ENCODE results near the gene AHNAK. TPM values are rescaled to one million over a fixed set of nuclear protein-coding genes. Genes with fewer than 3 reads are reported as not detected.

Gene AHNAK
- total RNA-seq, 1 donor: 474 TPM

DNA sequence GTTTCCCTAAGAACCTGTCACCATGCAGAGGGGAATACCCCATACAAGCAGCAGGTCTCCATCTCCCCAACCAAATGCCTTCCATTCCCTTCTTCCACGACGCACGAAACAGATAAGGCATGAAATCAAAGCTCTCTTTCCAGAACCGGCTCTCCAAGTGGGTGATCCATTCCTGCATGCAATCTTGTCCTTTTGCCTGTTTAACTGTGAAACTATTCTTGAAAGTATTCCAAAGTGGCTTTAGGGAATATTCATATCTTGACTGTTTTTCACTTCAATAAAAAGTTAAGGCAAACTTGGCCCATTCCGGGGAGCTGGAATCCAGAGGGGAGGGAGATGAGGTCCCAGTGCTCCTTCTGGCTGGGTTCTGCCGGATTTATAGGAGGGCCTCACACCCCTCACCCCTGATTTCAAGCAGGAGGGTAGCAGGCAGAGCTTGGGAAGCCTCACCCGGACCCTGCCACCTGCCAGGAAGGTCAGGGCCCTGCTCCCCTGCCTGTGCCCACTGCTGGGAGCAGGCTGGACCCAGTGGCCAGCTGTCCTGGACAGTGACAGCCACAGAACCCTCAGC lies 66.9 kb downstream of the AHNAK start:
- H3K4me3 ChIP-seq (ENCODE audit: low read depth, low read length): no peak overlapping the region
- no peak for TF ChIP-seq CTCF (IDR thresholded peaks at IDR 0.05; ENCODE audit: insufficient read depth, low read depth, low read length)
- peak; percentile 26 for DNase-seq (ENCODE audit: low read depth)

DNA sequence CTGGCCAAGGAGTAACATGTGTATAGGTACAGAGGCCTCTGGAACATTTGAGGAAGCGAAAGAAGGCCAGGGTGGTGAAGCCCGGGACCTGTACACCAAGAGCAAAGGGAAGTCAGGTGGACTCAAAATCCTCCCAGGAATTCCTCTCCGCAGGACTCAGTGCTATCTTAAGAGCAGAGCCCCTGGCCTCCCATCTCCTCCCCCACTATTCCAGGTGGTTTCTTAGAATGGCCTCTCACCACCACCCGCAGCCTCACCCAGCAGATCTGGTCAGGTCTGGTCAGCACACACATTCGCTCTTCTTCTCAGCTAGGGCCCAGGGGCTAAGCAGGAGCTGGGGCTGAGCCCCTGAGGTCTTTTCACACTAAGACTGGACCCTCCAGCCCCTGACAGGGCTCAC lies 68.7 kb downstream of the AHNAK start:
- no peak overlapping the region for H3K4me3 ChIP-seq (ENCODE audit: low read depth, low read length)
- no peak for DNase-seq (ENCODE audit: low read depth)
- TF ChIP-seq CTCF (IDR thresholded peaks at IDR 0.05; ENCODE audit: insufficient read depth, low read depth, low read length): no peak

GRCh38 chr11:62472063-62472884 lies 74.3 kb downstream of the AHNAK start:
- DNase-seq (ENCODE audit: low read depth): peak; percentile 84
- H3K4me3 ChIP-seq (ENCODE audit: low read depth, low read length): no peak overlapping the region
- TF ChIP-seq CTCF (IDR thresholded peaks at IDR 0.05; ENCODE audit: insufficient read depth, low read depth, low read length): no peak

GRCh38 chr11:62471603-62472002 lies 75.0 kb downstream of the AHNAK start:
- no peak for DNase-seq (ENCODE audit: low read depth)
- no peak for TF ChIP-seq CTCF (IDR thresholded peaks at IDR 0.05; ENCODE audit: insufficient read depth, low read depth, low read length)
- H3K4me3 ChIP-seq (ENCODE audit: low read depth, low read length): no peak overlapping the region

- no peak for TF ChIP-seq CTCF (IDR thresholded peaks at IDR 0.05; ENCODE audit: insufficient read depth, low read depth, low read length)
- DNase-seq (ENCODE audit: low read depth): no peak
- H3K4me3 ChIP-seq (ENCODE audit: low read depth, low read length): no peak overlapping the region
These were observed 78.0 kb downstream of the AHNAK start for GRCh38 chr11:62468577-62468976.

- no peak for TF ChIP-seq CTCF (IDR thresholded peaks at IDR 0.05; ENCODE audit: insufficient read depth, low read depth, low read length)
- DNase-seq (ENCODE audit: low read depth): peak; percentile 38
- H3K4me3 ChIP-seq (ENCODE audit: low read depth, low read length): no peak overlapping the region
These were observed 80.2 kb downstream of the AHNAK start for GRCh38 chr11:62466444-62466843.
